Measurements from ENCODE around the gene CMPK1. TPM values are rescaled to one million over a fixed set of nuclear protein-coding genes. Genes with fewer than 3 reads are reported as not detected.

CMPK1 gene
- total and polyA plus RNA-seq, 2 of the 8 experiments (the other 6 are each of a cell fraction or from before 2014, with no cell fraction given), result 6.0 to 36.9 TPM

DNA sequence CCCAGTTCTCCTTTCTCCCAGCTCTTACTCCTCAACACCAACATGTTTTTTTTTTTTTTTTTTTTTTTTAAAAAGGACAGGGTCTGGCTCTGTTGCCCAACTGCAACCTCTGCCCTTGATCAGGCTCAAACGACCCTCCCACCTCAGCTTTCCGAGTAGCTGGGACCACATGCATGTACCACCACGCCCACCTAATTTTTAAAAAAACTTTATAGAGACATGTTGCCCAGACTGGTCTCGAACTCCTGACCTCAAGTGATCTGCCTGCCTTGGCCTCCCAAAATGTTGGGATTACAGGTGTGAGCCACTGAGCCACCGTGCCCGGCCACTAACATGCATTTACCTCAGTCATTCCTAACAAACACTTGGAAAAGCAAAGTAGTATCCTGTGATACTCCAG is 51.4 kb downstream of the CMPK1 start:
- Histone ChIP-seq H3K27me3 (replicated peaks in 1 of 4; ENCODE audit: control insufficient read depth in 3 of 4, extremely low read depth in 1 of 4, insufficient read depth in 3 of 4, low read length in 3 of 4) (no peaks in the 10 kb centered on the region; a peak in 1 of 7 replicates), H3K79me1 (ENCODE audit: low read depth, low read length) (no peaks in the 10 kb centered on the region), H4K8ac (ENCODE audit: extremely low read depth, insufficient read depth, low read length) (no peak overlapping the region), H3K4me2 (ENCODE audit: insufficient read depth in 1 of 2, low read depth in 2 of 2, low read length in 2 of 2) (no peak overlapping the region), H3K23me2 (ENCODE audit: low read depth, low read length) (no peaks in the 10 kb centered on the region), H2BK12ac (ENCODE audit: low read depth, low read length) (no peak overlapping the region), H2BK15ac (ENCODE audit: low read length) (no peak overlapping the region), H2BK5ac (ENCODE audit: low read depth, low read length) (no peak overlapping the region), H2AFZ (ENCODE audit: low read length) (no peak overlapping the region), H3K9ac (replicated peaks in 1 of 4; ENCODE audit: extremely low read depth in 1 of 4, low read depth in 3 of 4, low read length in 3 of 4) (no peak overlapping the region), H3K9me3 (ENCODE audit: insufficient read depth in 2 of 2, low read depth in 1 of 2, low read length in 1 of 2) (no peaks in the 10 kb centered on the region), H4K20me1 (replicated peaks in 1 of 2; ENCODE audit: control insufficient read depth in 1 of 2, insufficient read depth in 2 of 2, low read length in 2 of 2) (peaks cover 0 to 3% of the 10 kb centered on the region in 2 experiments), H3K18ac (ENCODE audit: extremely low read depth, low read length) (no peak overlapping the region), H2BK120ac (replicated peaks; ENCODE audit: low read depth, low read length) (no peak overlapping the region), H4K91ac (replicated peaks; ENCODE audit: insufficient read length, low read length) (no peak overlapping the region), H2AK5ac (ENCODE audit: low read depth, low read length) (no peak overlapping the region), H3K36me3 (ENCODE audit: control insufficient read depth in 2 of 4, insufficient read depth in 4 of 4, low read length in 3 of 4) (no peaks in the 10 kb centered on the region), H3K4me1 (replicated peaks in 1 of 4; ENCODE audit: control insufficient read depth in 3 of 4, insufficient read depth in 4 of 4, low read length in 3 of 4) (no peaks in the 10 kb centered on the region), H3K23ac (ENCODE audit: insufficient read length) (no peak overlapping the region), H3K14ac (ENCODE audit: insufficient read length) (no peak overlapping the region), H3K27ac (ENCODE audit: low read depth, low read length) (no peak overlapping the region), H3K4ac (replicated peaks; ENCODE audit: insufficient read length, low read depth, low read length) (no peak overlapping the region), H3K4me3 (ENCODE audit: extremely low read depth in 1 of 4, insufficient read depth in 2 of 4, low read depth in 3 of 4, low read length in 4 of 4) (no peak overlapping the region), H4K5ac (ENCODE audit: insufficient read length, low read depth, low read length) (no peak overlapping the region), H2BK20ac (ENCODE audit: low read length) (no peak overlapping the region), H3K79me2 (ENCODE audit: control insufficient read depth in 1 of 2, insufficient read depth in 2 of 2, low read length in 2 of 2) (no peaks in the 10 kb centered on the region), H3K56ac (replicated peaks; ENCODE audit: insufficient read length, low read depth, low read length) (no peak overlapping the region)
- POLR2A ChIA-PET (ENCODE audit: partially characterized antibody), result no interaction called here
- CTCF ChIA-PET (ENCODE audit: partially characterized antibody), result interaction anchor here (6.2 kb wide), 1 partner anchor 47 kb away, joined by 103 read pairs; no protein-coding TSS in a partner anchor
- TF ChIP-seq NANOG (IDR thresholded peaks at IDR 0.05; ENCODE audit: insufficient read depth, low read depth, low read length, poor library complexity, severe bottlenecking) (no peak), BRCA1 (IDR thresholded peaks at IDR 0.05; ENCODE audit: low read depth, low read length) (no peak), SAP30 (IDR thresholded peaks at IDR 0.05; ENCODE audit: insufficient read depth, insufficient replicate concordance, low read length) (no peak)
- 83% methylated on average over 6 of the region's 6 CpGs; no CpG with 5 or more reads in 1 of the 2 experiments for WGBS, 2 experiments (ENCODE audit: extremely low coverage in 1 of 2, insufficient coverage in 1 of 2, insufficient read length in 1 of 2, insufficient replicate concordance in 2 of 2, low coverage in 1 of 2, low lambda C conversion rate in 2 of 2, missing lambda C conversion rate in 1 of 2)
- FAIRE-seq (no peak), DNase-seq (ENCODE audit: low read depth in 1 of 2, low spot score in 2 of 2) (no peak)
